MV-4-11 (cell line): ENCODE results near the gene SLU7.
"Not testable (repeated sequence)": the region's sequence is repeated elsewhere in the genome, so short reads cannot be mapped to it uniquely, and the experiment has no call there.

ENCODE experiments used
- DNase-seq: peaks from one replicate; lab custom pipeline; 2025; lab: John Stamatoyannopoulos, UW

SLU7 gene

GRCh38 chr5:160450164-160450932, 31.5 kb upstream of the SLU7 start:
- no peak for DNase-seq

- no peak for DNase-seq
Measured at GRCh38 chr5:160449458-160449857, 30.6 kb upstream of the SLU7 start.

GRCh38 chr5:160448886-160449285, 30.0 kb upstream of the SLU7 start:
- no peak for DNase-seq

- DNase-seq: no peak
Measured at GRCh38 chr5:160445751-160446150, 26.9 kb upstream of the SLU7 start.

GRCh38 chr5:160445132-160445531, 26.3 kb upstream of the SLU7 start:
- DNase-seq: no peak

- DNase-seq: no peak
Measured at GRCh38 chr5:160444407-160444806, 25.5 kb upstream of the SLU7 start.

- no peak for DNase-seq
Measured at GRCh38 chr5:160442824-160443431, 24.0 kb upstream of the SLU7 start.

- no peak for DNase-seq
Measured at GRCh38 chr5:160441311-160441781, 22.5 kb upstream of the SLU7 start.

- DNase-seq: peak; percentile 65
Measured at GRCh38 chr5:160439205-160439600, 20.3 kb upstream of the SLU7 start.

GRCh38 chr5:160438316-160439204, 19.7 kb upstream of the SLU7 start:
- peak; percentile 47 for DNase-seq

GRCh38 chr5:160437271-160437670, 18.4 kb upstream of the SLU7 start:
- DNase-seq: no peak

GRCh38 chr5:160436661-160437060, 17.8 kb upstream of the SLU7 start:
- DNase-seq: not testable (repeated sequence)

- no peak for DNase-seq
Measured at GRCh38 chr5:160436017-160436416, 17.1 kb upstream of the SLU7 start.

GRCh38 chr5:160435532-160435931, 16.7 kb upstream of the SLU7 start:
- DNase-seq: no peak

GRCh38 chr5:160434022-160434531, 15.2 kb upstream of the SLU7 start:
- no peak for DNase-seq

GRCh38 chr5:160432787-160433186, 13.9 kb upstream of the SLU7 start:
- DNase-seq: no peak

- no peak for DNase-seq
Measured at GRCh38 chr5:160432196-160432595, 13.3 kb upstream of the SLU7 start.

- DNase-seq: no peak
Measured at GRCh38 chr5:160427607-160428006, 8.7 kb upstream of the SLU7 start.

GRCh38 chr5:160423099-160423498, 4.2 kb upstream of the SLU7 start:
- no peak for DNase-seq

GRCh38 chr5:160421625-160422258, 2.9 kb upstream of the SLU7 start, which contains the start of gene PTTG1:
Gene PTTG1, plus strand, starts transcription at chr5:160421855. Its CDS starts 458 bp downstream, at chr5:160422313.
- peak; percentile 97 for DNase-seq

- DNase-seq: no peak
Measured at GRCh38 chr5:160420331-160420610, 1.4 kb upstream of the SLU7 start.
